Measurements from ENCODE around the gene ZNF503.

DNA sequence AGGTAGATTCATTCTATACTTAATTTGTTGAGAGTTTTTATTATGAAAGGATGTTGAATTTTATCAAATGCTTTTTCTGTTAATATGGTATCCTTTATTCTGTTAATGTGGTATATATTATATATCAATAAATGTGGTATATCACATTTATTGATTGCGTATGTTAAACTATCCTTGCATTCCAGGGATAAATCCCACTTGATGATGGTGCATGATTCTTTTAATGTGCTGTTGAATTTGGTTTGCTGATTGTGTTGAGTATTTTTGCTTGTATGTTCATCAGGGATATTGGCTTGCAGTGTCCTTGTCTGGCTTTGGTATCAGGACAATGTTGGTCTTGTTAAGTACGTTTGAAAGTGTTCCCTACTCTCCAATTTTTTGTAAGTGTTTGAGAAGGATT, 41.8 kb upstream of the ZNF503 start:
- no peak for TF ChIP-seq CTCF (IDR thresholded peaks at IDR 0.05; ENCODE audit: low read depth, low read length)
- no peak for TF ChIP-seq EZH2phosphoT487 (IDR thresholded peaks at IDR 0.05; ENCODE audit: low read depth)

Measured in OCI-LY3 (cell line).